RPMI8226 (cell line): Measurements from ENCODE around the gene UBE2I.
"Not testable (repeated sequence)": the region's sequence is repeated elsewhere in the genome, so short reads cannot be mapped to it uniquely, and the experiment has no call there.

Source experiments
- DNase-seq: peaks from one replicate; pipeline ENCODE4 v3.0.0-alpha.2; 2015

UBE2I gene

DNA sequence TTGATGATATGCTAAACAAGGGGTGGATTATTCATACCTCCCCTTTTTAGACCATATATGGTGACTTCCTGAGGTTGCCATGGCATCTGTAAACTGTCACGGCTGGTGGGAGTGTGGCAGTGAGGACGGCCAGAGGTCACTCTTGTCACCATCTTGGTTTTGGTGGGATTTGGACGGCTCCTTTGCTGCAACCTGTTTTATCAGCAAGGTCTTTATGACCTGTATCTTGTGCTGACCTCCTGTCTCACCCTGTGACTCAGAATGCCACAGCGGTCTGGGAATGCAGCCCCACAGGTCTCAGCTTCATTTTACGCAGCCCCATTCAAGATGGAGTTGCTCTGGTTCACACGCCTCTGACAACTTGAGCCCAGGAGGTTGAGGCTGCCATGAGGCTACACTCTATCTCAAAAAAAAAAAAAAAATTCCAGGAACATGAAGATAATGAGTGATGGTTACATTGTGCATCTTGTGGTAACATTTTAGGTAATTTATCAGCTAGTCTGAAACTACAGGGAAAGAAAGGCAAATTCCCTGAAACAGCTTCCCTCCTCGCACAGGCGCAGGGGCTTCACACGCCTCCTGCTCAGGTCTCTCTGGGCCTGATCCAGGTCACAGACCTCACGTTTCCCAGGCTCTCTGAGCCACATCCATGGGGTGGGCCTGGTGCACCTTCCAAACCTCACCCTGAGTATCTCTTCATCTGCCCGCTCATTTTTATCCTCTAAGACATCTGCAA lies 15.3 kb upstream of the UBE2I start:
- no peak for DNase-seq

DNA sequence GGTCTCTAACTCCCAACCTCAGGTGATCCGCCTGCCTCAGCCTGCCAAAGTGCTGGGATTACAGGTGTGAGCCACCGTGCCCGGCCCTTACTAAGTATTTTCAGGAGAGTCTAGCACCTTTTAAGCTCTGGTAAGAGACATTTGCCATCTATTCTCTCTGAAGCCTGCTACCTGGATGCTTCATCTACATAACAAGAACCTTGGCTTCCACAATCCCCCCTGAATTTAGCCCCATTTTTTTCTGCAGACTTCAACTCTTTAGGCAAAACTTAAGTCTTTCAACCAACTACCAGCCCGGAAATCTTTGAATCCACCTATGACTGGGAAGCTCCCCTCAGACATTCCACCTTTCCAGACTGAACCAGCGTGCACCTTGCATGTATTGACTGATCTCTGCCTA lies 14.0 kb upstream of the UBE2I start:
- DNase-seq, result no peak

DNA sequence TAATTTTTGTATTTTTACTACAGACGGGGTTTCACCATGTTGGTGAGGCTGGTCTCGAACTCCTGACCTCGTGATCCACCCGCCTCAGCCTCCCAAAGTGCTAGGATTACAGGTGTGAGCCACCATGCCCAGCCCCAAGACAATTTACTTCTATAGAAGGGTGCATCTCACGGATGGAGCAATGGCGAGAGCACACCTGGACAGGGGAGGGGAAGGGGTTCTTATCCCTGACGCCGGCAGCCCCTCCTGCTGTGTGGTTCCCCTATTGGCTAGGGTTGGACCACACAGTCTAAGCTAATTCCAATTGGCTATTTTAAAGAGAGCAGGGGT lies 12.8 kb upstream of the UBE2I start:
- not testable (repeated sequence) for DNase-seq

DNA sequence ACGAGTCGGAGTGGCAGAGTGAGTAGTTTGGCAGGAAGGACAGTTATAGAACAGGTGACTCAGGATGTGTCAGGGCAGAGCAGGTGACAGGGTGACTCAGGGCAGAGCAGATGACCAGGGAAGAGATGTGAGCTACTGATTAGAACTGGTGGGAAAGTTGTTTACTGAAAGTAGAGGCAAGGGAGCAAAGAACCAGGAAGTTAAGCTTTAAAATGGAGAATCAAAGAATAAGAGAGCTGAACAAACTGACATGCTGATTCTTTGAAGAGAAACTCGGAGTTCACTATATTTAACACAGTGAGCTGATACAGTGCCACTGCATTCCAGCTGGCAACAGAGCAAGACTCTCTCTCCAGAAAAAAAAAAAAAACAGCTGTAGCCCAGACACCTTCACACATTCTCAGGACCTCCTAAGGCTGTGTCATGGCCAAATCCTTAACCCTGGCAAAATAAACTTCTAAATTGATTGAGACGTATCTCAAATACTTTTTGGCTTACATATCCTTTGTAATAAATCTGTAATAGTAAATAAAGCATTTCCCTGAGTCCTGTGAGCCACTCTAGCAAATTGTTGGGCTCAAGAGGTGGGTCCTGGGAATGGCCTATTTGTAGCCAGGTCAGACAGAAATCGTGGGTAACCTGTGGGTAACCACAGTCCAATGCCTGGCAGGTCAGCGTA lies 12.3 kb upstream of the UBE2I start:
- DNase-seq, result peak; percentile 88

DNA sequence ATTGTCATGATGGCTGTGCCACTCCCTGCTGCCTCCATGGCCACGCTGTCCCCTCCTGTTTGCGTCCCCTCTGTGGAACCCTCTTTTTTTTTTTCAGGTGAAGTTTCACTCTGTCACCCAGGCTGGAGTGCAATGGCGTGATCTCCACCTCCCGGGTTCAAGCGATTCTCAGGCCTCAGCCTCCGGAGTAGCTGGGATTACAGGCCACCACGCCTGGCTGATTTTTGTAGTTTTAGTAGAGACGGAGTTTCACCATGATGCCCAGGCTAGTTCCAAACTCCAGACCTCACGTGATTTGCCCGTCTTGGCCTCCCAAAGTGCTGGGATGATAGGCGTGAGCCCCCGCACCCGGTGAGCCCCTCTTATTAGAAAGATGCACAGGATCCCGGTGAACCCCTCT lies 11.0 kb upstream of the UBE2I start:
- DNase-seq, result no peak

DNA sequence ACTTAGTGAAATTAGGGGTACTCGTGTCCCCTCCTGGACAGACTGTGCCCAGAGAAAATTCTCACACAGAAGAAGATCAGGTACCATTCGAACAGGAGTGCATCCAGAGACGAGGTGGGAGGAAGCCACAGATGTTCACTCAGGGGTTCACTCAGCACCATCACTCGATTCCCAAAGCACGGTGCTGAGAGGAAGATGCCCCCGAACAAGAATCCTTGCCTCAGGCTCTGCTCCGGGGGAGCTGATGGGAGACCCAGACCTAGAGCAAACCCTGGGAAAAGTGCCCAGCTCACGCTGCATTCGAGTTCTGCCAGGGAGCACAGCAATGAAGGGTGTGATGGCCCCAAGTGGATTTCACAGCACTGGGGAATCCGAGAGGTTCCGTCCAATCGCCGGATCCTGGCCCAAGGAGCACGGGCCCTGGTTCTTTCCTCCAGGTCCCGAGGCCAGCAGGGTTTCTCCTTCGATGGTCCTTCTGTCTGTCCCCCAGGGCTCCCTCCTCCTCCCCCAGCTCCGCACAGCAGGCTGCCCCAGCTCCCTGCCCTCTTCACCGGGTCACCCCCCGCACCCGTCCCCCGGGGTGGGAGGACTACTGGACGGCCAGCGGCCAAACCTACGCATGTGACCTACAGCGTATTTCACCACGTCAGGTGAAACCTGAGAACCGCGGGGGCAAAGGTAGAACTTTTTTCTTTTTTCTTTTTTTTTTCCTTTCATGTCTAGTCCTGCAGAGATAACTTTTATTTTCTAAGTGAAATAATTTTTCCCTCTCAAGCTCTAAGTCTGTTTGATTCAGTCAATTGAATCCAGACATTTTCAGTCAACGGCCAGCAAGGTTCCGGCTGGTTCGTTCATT lies 10.2 kb upstream of the UBE2I start:
- DNase-seq, result no peak

DNA sequence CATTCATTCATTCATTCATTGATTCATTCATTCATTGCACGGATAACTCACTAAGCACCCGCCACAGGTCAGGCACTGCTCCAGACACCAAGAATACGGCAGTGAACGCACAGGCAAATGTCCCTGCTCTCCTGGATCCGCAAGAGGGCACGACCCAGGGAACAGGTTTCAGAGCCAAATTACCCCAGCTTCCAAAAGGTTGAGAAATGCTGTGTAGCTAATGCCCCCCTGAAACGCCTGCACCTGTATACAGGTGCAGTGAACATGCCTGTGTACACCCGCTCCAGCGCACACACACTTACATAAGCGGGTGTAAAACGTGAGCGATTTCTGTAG lies 9.6 kb upstream of the UBE2I start:
- DNase-seq, result no peak

DNA sequence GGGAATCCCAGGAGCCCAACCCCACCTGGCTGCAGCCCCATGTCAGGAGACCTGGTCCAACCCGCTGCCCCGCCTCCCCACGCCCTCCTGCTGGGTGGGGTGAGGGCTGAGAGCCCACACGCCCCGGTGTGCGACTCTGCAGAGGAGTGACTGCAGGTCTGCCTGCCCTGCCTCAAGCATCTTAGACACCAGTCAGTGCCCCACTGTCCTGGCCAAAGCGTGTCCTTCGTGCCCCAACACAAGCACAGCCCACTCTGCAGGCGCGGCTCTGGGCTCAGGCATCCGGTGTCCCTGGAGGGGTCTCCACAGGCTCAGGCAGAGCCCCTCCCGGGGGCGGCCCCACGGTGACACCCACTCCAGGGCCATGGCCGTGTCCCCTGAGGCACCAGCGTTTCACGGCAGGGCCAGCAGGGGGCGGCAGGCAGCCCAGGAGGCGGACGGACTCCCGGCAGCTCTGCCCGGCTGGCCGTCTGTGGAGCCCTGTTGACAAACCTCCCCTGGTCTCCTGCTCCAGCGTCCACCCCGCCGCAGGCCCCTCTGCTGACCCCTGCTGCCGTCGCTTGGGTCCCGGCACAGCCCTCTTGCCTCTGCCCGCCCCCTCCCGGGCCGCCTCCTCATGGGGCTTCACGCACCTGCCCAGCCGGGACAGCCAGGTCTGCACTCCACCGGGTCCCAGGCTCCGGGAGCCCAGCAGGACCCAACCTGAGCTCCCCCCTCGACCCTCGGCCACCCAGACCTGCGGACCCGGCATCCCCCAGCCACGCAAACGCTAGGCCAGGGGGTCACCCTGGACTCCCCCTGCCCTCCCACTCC lies 8.6 kb upstream of the UBE2I start:
- DNase-seq, result peak; percentile 84

DNA sequence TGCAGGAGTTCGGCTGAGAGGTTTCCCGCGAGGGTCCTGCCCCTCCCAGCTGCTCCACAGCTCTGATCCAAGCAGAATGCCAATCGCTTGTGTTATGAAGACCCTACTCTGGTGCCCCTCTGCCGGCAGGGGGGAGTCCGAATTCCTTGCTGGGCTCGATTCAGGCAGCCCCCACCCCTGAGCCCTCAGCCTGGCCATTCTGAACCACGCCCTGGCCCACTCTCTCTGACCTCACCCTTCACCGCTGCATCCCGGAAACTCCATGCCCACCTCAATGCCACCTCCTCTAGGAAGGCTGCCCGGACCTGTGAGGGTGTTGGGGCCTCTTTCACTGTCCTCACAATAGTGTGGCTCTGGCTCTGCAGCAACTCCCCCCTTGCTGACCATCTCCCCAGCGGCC lies 7.9 kb upstream of the UBE2I start:
- DNase-seq, result no peak

DNA sequence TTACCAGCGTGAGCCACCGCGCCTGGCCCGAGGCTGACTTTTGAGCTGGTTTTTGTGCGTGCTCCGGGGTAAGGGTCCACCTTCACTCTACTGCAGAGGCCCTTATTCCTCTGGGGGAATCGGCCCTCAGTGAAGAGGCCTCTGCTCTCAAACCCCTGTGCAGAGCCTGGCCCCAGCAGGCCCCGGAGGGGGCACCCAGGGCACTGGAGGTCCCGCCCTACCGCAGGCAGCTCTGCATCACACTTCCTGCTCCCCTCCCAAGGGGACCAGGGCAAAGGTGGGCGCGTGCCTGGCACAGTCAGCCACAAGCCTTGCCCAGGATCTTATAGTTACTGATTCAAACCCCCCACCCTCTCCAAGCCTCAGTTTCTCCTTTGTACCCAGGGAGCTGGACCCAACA lies 3.6 kb upstream of the UBE2I start:
- no peak for DNase-seq

DNA sequence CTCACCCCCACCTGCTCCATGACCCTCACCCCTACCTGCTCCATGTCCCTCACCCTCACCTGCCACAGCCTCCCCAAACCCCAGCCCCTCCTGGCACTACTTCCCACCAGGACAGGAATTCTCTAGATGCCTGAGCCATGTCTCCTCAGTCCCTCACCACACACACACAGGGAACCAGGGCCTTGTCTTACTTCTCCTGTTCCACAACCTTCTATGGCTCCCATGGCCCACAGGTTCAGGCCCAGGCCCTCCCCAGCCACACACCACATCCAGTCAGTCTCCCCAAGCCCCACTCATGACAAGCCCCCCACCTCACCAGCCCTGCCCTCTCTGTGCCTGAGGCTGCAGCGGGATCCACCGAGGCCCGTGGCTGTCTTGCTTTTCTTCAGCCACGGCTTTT lies 3.1 kb upstream of the UBE2I start:
- no peak for DNase-seq

DNA sequence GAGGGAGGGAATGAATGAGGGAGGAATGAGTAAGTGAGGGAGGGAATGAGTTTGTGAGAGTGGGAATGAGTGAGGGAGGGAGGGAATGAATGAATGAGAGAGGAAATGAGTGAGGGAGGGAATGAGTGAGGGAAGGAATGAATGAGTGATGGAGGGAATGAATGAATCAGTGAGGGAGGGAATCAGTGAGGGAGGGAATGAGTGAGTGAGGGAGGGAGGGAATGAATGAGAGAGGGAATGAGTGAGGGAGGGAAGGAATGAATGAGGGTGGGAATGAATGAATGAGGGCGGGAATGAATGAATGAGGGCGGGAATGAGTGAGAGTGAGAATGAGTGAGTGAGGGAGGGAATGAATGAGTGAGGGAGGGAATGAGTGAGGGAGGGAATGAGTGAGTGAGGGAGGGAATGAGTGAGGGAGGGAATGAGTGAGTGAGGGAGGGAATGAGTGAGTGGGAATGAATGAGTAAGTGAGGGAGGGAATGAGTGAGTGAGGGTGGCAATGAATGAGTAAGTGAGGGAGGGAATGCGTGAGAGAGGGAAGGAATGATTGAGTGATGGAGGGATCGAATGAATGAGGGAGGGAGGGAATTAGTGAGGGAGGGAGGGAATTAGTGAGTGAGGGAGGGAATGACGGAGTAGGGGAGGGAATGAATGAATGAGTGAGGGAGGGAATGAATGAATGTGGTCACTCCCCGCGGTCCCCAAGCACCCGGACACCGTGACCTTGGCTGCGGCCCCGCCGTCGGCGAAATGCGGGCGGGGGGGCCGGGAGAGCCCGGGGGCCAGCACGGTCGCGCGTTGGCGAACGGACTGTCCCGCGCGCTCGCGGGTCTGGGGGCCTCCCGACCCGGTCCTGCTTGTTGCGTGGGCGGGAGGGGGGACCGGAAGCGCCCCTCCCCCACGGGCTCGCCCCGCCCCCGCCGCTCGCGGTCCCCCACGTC lies 1.1 kb upstream of the UBE2I start:
- peak; percentile 83 for DNase-seq

DNA sequence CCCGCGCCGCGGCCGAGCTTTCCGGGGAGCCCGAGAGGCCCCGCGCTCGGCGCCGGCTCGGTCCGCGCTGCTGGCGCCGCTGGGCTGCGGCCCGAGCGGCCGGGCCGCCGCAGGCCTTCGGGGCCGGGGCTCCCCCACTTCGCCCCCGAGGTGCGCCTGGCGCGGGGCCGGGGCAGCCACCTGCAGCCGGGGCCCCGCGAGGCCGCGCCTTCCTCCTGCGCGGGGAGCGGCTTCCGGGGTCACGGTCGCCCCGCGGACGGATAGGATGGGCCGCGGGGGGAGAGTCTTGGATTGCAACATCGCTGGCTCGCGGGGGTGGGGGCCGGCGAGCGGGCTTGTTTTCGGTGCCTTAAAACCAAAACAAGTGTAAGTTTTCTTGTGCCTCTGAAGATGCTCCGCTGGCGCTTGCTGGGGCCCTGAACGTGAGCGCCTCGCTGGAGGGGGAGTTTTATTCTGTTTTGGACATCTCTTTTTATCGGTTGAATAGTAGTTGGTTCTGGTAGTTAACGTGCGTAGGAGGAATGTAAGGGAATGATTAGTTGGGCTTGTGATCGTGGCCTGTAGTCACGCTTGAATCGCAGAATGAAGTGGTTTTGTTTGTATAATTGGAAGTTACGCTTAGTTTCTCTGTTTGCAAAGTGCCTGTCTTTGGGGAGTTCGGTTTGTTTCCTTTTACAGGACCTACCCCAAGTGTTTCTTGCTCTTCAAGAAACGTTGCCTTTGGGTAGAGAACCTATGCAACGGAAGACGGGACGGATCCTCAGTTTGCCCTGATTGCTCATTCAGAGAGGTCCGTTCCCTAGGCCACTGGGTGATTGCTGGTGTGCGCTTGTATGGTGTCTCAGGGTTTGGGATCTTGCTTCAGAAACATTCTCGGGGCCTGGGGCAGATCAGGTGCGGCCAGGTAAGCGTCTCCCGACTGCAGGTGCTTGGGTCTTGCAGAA lies 724 bp downstream of the UBE2I start:
- peak; percentile 64 for DNase-seq

DNA sequence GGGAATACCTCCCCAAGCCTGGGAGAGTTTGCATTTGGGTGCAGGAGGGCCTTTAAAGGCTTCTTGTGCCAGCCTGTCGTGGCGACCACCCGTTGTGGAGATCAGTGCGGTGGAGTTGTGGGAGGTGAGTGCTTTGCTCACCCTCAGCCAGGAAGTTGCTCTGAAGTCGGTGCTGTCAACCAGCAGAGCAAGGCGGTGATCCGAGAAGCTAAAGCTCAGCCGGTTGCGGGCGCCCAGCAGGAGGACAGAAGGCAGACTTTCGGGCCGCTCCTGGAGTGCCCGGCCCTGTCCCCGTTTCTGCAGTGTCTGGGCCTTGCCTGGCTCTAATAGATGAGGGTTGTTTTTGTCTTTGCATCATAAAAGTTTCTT lies 1.4 kb downstream of the UBE2I start:
- peak; percentile 54 for DNase-seq

DNA sequence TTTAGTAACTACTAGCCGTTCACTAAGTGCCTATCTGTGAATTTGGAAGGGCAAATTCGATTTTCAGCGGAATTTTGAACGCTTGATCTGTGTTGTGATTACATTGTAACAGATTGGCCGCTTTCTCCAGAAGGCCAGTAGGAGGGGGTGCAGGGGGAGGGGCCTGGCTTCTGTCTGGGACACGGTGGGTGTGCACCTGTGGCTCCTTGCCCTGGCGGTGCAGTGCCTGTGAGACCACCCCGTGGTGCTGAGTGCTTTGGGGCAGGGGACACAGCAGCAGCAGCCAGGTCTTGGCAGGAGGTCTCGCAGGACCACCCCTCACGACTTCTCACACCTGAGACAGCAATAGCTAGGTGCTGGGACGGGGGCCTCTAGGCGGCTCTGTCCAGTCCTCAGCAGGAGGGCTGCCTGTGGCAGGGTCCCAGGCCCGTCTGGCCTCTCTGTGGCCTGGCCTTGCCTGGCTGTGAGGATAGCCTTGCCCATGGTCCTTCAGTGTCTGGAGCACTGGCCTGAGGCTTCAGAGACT lies 1.8 kb downstream of the UBE2I start:
- DNase-seq, result no peak

DNA sequence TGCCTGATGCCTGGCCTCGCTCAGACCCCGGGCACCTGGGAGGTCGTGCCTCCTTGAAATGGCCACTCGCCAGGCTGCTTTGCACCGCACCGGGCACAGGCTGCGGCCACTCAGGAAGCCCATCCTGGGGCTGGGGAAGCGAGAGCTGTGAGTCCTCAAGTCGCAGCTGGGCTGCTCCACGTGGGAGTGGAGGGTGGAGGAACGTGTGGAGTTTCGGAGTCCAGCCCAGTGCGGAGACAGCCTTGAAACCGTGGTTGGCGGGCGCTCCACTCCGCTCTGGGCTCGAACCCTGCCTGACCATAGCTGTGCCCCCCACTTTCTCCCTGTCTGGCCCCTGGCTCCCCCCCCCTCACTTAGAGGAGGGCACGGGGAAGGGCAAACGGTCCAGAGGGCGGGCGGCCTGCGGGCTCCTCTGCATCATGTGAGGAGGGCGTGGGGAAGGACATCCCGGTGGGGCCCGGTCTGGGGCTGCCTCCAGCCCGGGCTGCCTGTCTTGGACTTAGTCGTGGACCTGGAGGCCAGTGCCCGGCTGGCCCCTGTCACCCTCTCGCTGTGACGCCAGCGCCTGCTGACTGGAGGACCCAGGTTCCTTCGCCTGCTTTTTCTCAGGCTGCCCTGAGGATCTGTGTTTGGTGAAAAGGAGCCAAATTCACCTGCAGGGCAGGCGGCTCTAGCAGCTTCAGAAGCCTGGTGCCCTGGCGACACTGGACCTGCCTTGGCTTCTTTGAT lies 2.5 kb downstream of the UBE2I start:
- DNase-seq, result no peak

DNA sequence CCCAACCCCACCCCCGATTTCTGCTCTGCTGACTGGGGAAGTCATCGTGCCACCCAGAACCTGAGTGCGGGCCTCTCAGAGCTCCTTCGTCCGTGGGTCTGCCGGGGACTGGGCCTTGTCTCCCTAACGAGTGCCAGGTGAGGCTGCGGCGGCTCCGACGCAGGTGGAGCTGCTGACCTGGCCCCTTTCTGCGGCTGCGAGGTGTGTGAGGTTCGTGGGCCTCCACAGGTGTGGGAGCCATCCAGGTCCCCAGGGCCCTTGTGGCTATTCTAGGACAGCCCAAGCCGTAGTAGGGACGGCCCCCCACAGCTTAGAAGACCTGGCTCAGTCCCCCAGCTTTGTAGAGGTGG lies 3.0 kb downstream of the UBE2I start:
- no peak for DNase-seq

DNA sequence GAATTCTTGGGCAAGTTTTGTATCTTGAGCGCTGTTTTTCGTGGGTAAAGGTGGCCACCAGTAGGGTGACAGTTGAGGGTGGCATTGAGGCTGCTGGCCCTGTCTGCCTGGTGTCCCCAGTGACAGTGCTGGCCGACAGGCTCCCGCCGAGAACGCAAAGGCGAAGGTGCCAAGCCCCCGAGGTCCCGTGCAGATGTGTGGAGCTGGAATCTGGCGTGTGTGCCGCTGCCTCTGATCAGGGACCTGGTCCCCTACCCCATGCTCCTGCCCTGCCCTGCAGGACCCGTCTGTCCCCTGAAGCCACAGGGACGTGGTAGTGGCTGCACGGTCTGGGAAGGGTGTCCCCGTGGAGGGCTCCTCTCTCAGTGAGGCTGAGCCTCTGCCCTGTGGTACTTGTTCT lies 3.5 kb downstream of the UBE2I start:
- no peak for DNase-seq

DNA sequence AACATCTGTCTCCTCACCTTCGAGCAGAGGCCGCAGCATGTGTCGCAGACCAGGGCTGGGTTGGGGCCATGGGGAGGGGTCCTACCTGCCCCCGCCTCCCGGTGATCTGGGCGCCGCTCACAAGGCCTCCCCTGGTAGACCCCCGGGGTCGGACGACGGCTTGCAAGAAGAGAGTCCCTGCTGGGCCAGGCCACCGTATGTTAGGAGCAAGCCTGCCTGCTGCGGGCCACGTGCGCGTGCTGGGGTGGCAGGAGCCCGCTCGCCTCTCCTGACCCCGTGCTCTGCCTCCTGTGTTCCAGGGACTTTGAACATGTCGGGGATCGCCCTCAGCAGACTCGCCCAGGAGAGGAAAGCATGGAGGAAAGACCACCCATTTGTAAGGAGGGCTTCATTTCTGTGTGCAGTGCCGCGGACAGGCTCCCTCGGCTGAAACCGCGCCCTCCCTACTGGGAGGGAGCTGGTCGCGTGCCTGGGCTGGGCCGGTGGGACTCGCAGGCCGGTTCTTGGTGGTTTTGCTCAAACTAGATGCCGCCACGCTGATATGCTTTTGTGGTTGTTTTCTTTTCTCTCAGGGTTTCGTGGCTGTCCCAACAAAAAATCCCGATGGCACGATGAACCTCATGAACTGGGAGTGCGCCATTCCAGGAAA lies 4.4 kb downstream of the UBE2I start:
- DNase-seq, result no peak
